GM04503 (cell line): ENCODE data around the gene CWC15.
"Not testable (repeated sequence)": the region's sequence is repeated elsewhere in the genome, so short reads cannot be mapped to it uniquely, and the experiment has no call there.

Source experiments
- DNase-seq: peaks from one replicate; pipeline ENCODE4 v3.0.0-alpha.2; 2012; ENCODE audit warnings: low read depth

The CWC15 gene

GRCh38 chr11:94913718-94914394, 59.5 kb downstream of the CWC15 start:
- not testable (repeated sequence) for DNase-seq

GRCh38 chr11:94912806-94913205, 60.5 kb downstream of the CWC15 start:
- no peak for DNase-seq
